ENCODE results near the gene MTCP1. TPM values are rescaled to one million over a fixed set of nuclear protein-coding genes. Genes with fewer than 3 reads are reported as not detected.

The MTCP1 gene
- total RNA-seq, 1 experiment from 2014 or later: 49.5 TPM

DNA sequence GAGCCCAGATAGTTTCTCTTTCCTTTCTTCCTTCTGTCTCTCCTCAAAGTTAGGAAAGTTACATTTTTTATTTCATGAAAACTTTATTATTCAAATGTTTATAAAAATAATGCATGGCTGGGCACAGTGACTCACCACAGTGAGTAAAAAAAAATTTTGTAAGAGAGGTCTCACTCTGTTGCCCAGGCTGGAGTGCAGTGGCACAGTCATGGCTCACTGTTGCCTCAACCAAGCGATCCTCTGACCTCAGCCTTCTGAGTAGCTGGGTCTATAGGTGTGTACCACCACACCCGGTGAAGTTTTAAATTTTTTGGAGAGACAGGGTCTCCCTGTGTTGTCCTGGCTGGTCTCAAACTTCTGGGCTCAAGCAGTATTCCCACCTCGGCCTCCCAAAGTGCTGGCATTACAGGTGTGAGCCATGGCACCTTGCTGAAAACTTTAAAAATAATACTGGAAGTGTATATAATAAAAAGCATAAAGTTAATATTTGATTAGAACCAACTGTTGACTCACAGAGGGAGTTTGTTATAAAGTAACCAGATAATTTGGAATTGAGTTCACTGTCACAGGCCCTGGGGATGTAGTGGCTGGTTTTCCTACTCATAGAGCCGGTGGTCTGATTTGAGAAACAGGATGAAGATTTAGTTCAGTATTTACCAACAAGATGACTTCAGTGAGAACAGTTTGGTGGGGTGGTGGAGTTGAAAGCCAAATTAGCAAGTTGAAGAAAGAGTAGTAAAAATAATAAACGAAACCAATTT, 18.0 kb downstream of the MTCP1 start:
- no peaks in the 10 kb centered on the region for H3F3A ChIP-seq (ENCODE audit: insufficient read depth, low read depth)
- ChIA-PET CTCF (no interaction called here), POLR2A (ENCODE audit: unreplicated experiment) (no interaction called here)
- H3K27ac ChIP-seq: no peak overlapping the region
- DNase-seq: no peak
- H3K4me2 ChIP-seq: no peak overlapping the region
- no peaks in the 10 kb centered on the region for H4K20me1 ChIP-seq (ENCODE audit: insufficient read depth)
- H3K9me3 ChIP-seq (ENCODE audit: insufficient read depth, low read depth): no peaks in the 10 kb centered on the region
- H2AFZ ChIP-seq: no peak overlapping the region
- no peaks in the 10 kb centered on the region for H3K79me2 ChIP-seq (ENCODE audit: low read depth)
- no peaks in the 10 kb centered on the region for H3K27me3 ChIP-seq (ENCODE audit: insufficient read depth, low read depth)
- H3K4me1 ChIP-seq (replicated peaks; ENCODE audit: insufficient read depth): no peaks in the 10 kb centered on the region
- TF ChIP-seq, protein P1, sequence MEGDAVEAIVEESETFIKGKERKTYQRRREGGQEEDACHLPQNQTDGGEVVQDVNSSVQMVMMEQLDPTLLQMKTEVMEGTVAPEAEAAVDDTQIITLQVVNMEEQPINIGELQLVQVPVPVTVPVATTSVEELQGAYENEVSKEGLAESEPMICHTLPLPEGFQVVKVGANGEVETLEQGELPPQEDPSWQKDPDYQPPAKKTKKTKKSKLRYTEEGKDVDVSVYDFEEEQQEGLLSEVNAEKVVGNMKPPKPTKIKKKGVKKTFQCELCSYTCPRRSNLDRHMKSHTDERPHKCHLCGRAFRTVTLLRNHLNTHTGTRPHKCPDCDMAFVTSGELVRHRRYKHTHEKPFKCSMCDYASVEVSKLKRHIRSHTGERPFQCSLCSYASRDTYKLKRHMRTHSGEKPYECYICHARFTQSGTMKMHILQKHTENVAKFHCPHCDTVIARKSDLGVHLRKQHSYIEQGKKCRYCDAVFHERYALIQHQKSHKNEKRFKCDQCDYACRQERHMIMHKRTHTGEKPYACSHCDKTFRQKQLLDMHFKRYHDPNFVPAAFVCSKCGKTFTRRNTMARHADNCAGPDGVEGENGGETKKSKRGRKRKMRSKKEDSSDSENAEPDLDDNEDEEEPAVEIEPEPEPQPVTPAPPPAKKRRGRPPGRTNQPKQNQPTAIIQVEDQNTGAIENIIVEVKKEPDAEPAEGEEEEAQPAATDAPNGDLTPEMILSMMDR (conservative IDR thresholded peaks at IDR 0.05): no peak
- no peak for TF ChIP-seq EZH2 (IDR thresholded peaks at IDR 0.05; ENCODE audit: low read depth)
- H3K36me3 ChIP-seq (ENCODE audit: low read depth): no peaks in the 10 kb centered on the region
- no TSS peak for BruUV-seq (replicated peaks)
- H3K4me3 ChIP-seq: no peak overlapping the region
- intact Hi-C loops (cut with micrococcal nuclease; ENCODE audit: unreplicated experiment): no loop called here
- H3K9me2 ChIP-seq (ENCODE audit: insufficient read depth): no peaks in the 10 kb centered on the region

DNA sequence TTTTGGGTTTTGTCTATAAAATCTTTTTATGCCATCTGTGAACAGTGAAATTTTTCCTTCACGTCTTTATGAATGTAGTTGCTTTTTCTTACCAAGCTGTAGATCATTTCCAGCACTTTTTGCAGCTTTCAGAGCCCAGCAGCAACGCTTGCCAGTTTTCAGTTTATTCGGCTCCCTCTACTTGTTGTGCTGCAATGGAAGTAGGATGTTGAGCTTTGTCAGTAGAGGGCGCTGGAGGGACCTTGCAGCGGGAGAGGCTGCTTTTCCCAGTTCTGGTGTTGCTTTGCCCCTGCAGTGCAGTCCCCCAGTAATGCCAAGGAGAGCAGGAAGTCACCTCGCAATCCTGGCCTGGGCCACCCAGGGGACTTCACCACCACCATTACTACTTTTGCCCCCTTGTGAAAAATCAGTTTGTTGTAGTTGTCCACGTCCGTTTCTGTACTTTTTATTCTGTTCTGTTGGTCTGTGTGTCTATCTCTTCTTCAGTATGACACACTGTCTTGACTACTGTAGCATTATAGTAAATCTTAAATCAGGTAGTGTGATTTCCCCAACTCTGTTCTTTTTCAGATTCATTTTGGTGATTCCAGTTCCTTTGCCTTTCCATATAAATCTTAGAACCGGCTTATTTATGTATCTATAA, 21.8 kb downstream of the MTCP1 start:
- Histone ChIP-seq H3K4me3 (no peak overlapping the region), H3F3A (ENCODE audit: insufficient read depth, low read depth) (no peaks in the 10 kb centered on the region), H3K27me3 (ENCODE audit: insufficient read depth, low read depth) (no peaks in the 10 kb centered on the region), H3K4me2 (no peak overlapping the region), H3K79me2 (ENCODE audit: low read depth) (no peaks in the 10 kb centered on the region), H3K9me3 (ENCODE audit: insufficient read depth, low read depth) (no peaks in the 10 kb centered on the region), H4K20me1 (ENCODE audit: insufficient read depth) (no peaks in the 10 kb centered on the region), H3K9me2 (ENCODE audit: insufficient read depth) (no peaks in the 10 kb centered on the region), H3K4me1 (replicated peaks; ENCODE audit: insufficient read depth) (no peaks in the 10 kb centered on the region), H2AFZ (no peak overlapping the region), H3K36me3 (ENCODE audit: low read depth) (0 out of 2 replicates have a peak, but pooled peaks cover 3% of the 10 kb centered on the region), H3K27ac (no peak overlapping the region)
- no TSS peak for BruUV-seq (replicated peaks)
- ChIA-PET POLR2A (ENCODE audit: unreplicated experiment) (interaction anchor here (0.5 kb wide), 1 partner anchor 119 kb away, joined by 4 read pairs; no protein-coding TSS in a partner anchor), CTCF (no interaction called here)
- DNase-seq: peak; percentile 21 to 37
- no peak for TF ChIP-seq EZH2 (IDR thresholded peaks at IDR 0.05; ENCODE audit: low read depth)
- TF ChIP-seq, protein P1 (conservative IDR thresholded peaks at IDR 0.05): peak; percentile 58
- intact Hi-C loops (cut with micrococcal nuclease; ENCODE audit: unreplicated experiment): no loop called here

DNA sequence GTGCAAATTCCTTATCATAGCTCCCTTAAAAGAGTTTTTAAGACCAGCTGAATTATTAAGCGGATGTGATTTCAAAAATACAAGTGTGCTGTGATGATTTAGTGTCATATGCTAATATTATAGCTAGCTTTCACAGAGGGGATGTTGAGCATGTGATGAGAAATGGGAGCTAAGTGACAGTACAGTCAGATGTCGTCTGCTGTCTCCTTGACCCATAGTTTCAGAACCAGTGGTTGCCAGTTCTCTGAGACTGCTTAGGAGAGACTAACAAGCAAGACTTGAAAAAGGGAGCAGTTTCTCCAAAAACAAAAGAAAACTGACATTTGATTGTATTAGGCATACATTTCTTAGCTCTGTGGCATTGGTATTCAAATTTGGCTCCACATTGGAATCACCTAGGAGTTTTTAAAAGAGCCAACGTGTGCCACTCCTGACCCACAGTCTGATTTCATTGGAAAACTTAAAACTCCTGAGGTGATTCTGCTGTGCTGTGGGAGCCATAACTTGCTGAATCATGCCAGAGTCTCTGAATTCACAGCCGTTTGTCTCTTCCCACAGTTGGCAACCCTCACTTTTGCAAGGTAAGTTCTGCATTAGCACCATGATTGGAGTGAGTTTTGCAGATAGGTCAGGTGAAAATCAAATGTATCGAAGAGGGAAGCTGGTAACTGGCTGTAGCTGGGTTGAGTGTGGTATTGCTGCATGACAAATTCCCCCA, 24.0 kb downstream of the MTCP1 start:
- Histone ChIP-seq H3K4me3 (no peak overlapping the region), H3K79me2 (ENCODE audit: low read depth) (no peaks in the 10 kb centered on the region), H3K4me1 (replicated peaks; ENCODE audit: insufficient read depth) (no peaks in the 10 kb centered on the region), H3K9me3 (ENCODE audit: insufficient read depth, low read depth) (no peaks in the 10 kb centered on the region), H3F3A (ENCODE audit: insufficient read depth, low read depth) (no peaks in the 10 kb centered on the region), H3K27ac (no peak overlapping the region), H3K9me2 (ENCODE audit: insufficient read depth) (no peaks in the 10 kb centered on the region), H3K4me2 (no peak overlapping the region), H3K27me3 (ENCODE audit: insufficient read depth, low read depth) (no peaks in the 10 kb centered on the region), H2AFZ (no peak overlapping the region), H3K36me3 (ENCODE audit: low read depth) (0 out of 2 replicates have a peak, but pooled peaks cover 3% of the 10 kb centered on the region), H4K20me1 (ENCODE audit: insufficient read depth) (no peaks in the 10 kb centered on the region)
- ChIA-PET CTCF (no interaction called here), POLR2A (ENCODE audit: unreplicated experiment) (no interaction called here)
- intact Hi-C loops (cut with micrococcal nuclease; ENCODE audit: unreplicated experiment): no loop called here
- BruUV-seq (replicated peaks): no TSS peak
- TF ChIP-seq EZH2 (IDR thresholded peaks at IDR 0.05; ENCODE audit: low read depth): no peak
- TF ChIP-seq, protein P1 (conservative IDR thresholded peaks at IDR 0.05): no peak
- no peak for DNase-seq
